NOMO-1 treated with dmso at 0.1 percent for 144 hours (cell line): ENCODE data around the gene ZNF660.
"Not testable (repeated sequence)": the region's sequence is repeated elsewhere in the genome, so short reads cannot be mapped to it uniquely, and the experiment has no call there.

Experiments
- DNase-seq: peaks from one replicate; lab custom pipeline; 2025; ENCODE audit not compliant: unreplicated experiment; lab: John Stamatoyannopoulos, UW

ZNF660 gene

GRCh38 chr3:44584646-44585501, at the start of gene ZNF660:
Gene ZNF660 (plus strand): TSS chr3:44584964. CDS start chr3:44594194, 9,230 bp downstream.
- no peak for DNase-seq

GRCh38 chr3:44535364-44535763, 49.4 kb upstream of the ZNF660 start:
- DNase-seq = no peak

- not testable (repeated sequence) for DNase-seq
Measured at GRCh38 chr3:44544811-44545210, 40.0 kb upstream of the ZNF660 start.

- no peak for DNase-seq
Measured at GRCh38 chr3:44554626-44555592, 29.9 kb upstream of the ZNF660 start, which contains the start of gene ZKSCAN7. Gene ZKSCAN7 (plus strand): TSS chr3:44555193. CDS start chr3:44557048, 1,855 bp downstream.

- no peak for DNase-seq
Measured at GRCh38 chr3:44555723-44556122, 29.0 kb upstream of the ZNF660 start.

GRCh38 chr3:44557074-44557473, 27.7 kb upstream of the ZNF660 start:
- DNase-seq = no peak

GRCh38 chr3:44561076-44561475, 23.7 kb upstream of the ZNF660 start:
- no peak for DNase-seq

- no peak for DNase-seq
Measured at GRCh38 chr3:44562147-44562546, 22.6 kb upstream of the ZNF660 start.

- no peak for DNase-seq
Measured at GRCh38 chr3:44568561-44568960, 16.2 kb upstream of the ZNF660 start.

- no peak for DNase-seq
Measured at GRCh38 chr3:44571024-44571423, 13.7 kb upstream of the ZNF660 start.

- no peak for DNase-seq
Measured at GRCh38 chr3:44576613-44577012, 8.2 kb upstream of the ZNF660 start.

GRCh38 chr3:44577354-44577952, 7.3 kb upstream of the ZNF660 start:
- not testable (repeated sequence) for DNase-seq

GRCh38 chr3:44578316-44578715, 6.4 kb upstream of the ZNF660 start:
- DNase-seq = not testable (repeated sequence)

- not testable (repeated sequence) for DNase-seq
Measured at GRCh38 chr3:44578924-44579515, 5.7 kb upstream of the ZNF660 start.

- not testable (repeated sequence) for DNase-seq
Measured at GRCh38 chr3:44579749-44580148, 5.0 kb upstream of the ZNF660 start.

- not testable (repeated sequence) for DNase-seq
Measured at GRCh38 chr3:44580971-44581370, 3.8 kb upstream of the ZNF660 start.

- DNase-seq = no peak
Measured at GRCh38 chr3:44596621-44597020, 11.9 kb downstream of the ZNF660 start.

- DNase-seq = no peak
Measured at GRCh38 chr3:44601749-44602148, 17.0 kb downstream of the ZNF660 start.

GRCh38 chr3:44612678-44613077, 27.9 kb downstream of the ZNF660 start:
- DNase-seq = no peak

GRCh38 chr3:44624749-44625480, 40.2 kb downstream of the ZNF660 start, which contains the start of gene ZNF197:
Gene ZNF197 (plus strand): TSS chr3:44625036. CDS start chr3:44629155, 4,119 bp downstream.
- peak; percentile 52 for DNase-seq
